NK-92 (cell line): Measurements from ENCODE around the gene SEPHS2.
"Not testable (repeated sequence)": the region's sequence is repeated elsewhere in the genome, so short reads cannot be mapped to it uniquely, and the experiment has no call there.

Experiments used
- DNase-seq: peaks from one replicate; lab custom pipeline; 2025; ENCODE audit not compliant: unreplicated experiment; lab: John Stamatoyannopoulos, UW

Gene SEPHS2

GRCh38 chr16:30401768-30402425 is 43.8 kb downstream of the SEPHS2 start:
- DNase-seq: no peak

GRCh38 chr16:30399435-30400186 is 46.1 kb downstream of the SEPHS2 start:
- DNase-seq: no peak

GRCh38 chr16:30398661-30399434 is 46.8 kb downstream of the SEPHS2 start:
- no peak for DNase-seq

- DNase-seq: no peak
Measured at GRCh38 chr16:30397776-30398660, 47.7 kb downstream of the SEPHS2 start.

GRCh38 chr16:30397056-30397455 is 48.6 kb downstream of the SEPHS2 start:
- DNase-seq: no peak

GRCh38 chr16:30396627-30397026 is 49.0 kb downstream of the SEPHS2 start:
- DNase-seq: not testable (repeated sequence)

- DNase-seq: no peak
Measured at GRCh38 chr16:30395992-30396585, 49.6 kb downstream of the SEPHS2 start.

GRCh38 chr16:30395155-30395991 is 50.3 kb downstream of the SEPHS2 start, which contains the start of gene ZNF48:
Gene ZNF48, plus strand, starts transcription at chr16:30395420. Its CDS starts 375 bp downstream, at chr16:30395795.
- no peak for DNase-seq

GRCh38 chr16:30394592-30395154 is 51.0 kb downstream of the SEPHS2 start:
- no peak for DNase-seq
